Measurements from ENCODE around the gene PLXNC1. TPM values are rescaled to one million over a fixed set of nuclear protein-coding genes. Genes with fewer than 3 reads are reported as not detected.

Gene PLXNC1
- total and polyA plus RNA-seq, 8 donors: 0.40 to 16.5 (median 2.6) TPM

DNA sequence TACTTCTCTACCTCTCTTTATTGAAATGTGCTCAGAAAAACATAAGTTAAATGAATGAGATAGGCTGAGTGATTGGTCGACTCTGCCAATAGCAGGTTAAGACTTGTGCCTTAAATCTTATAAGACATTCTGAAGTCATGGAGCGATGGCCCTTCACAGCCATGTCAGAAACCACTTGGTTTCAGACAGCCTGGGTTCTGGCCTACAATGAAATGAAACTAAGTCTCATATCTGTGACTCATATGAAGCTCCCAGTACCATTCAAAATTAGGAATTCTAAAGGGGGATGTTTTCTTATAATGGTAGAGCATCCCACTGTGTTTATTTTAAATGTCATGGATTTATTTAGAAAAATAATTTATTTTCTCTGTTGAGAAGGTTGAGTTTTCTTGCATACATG, 42.6 kb downstream of the PLXNC1 start:
- Histone ChIP-seq H3K4me1 (peaks cover 0 to 10% (median 0%) of the 10 kb centered on the region in 4 donors), H3K27me3 (no peaks in the 10 kb centered on the region), H3K9me3 (no peaks in the 10 kb centered on the region), H3K27ac (no peak overlapping the region), H3K4me3 (no peak overlapping the region), H3K36me3 (no peaks in the 10 kb centered on the region)
- WGBS, 5 donors: 96 to 100% (median 98%) methylated on average over 2 of the region's 2 CpGs
- TF ChIP-seq POLR2AphosphoS5 (IDR thresholded peaks at IDR 0.05) (no peak), POLR2A (IDR thresholded peaks at IDR 0.05) (no peak), EP300 (IDR thresholded peaks at IDR 0.05) (no peak), CTCF (IDR thresholded peaks at IDR 0.05) (no peak)
- intact Hi-C loops (cut with DNase I; ENCODE audit: low total_unique reads): no loop called here
- no peak for DNase-seq

GRCh38 chr12:94191811-94192210, 43.4 kb downstream of the PLXNC1 start:
- Histone ChIP-seq H3K9me3 (no peaks in the 10 kb centered on the region), H3K27me3 (no peaks in the 10 kb centered on the region), H3K27ac (no peak overlapping the region), H3K4me1 (peaks cover 0 to 9% (median 0%) of the 10 kb centered on the region in 4 donors), H3K36me3 (no peaks in the 10 kb centered on the region), H3K4me3 (no peak overlapping the region)
- intact Hi-C loops (cut with DNase I; ENCODE audit: low total_unique reads): no loop called here
- TF ChIP-seq CTCF (IDR thresholded peaks at IDR 0.05): no peak
- TF ChIP-seq POLR2AphosphoS5 (IDR thresholded peaks at IDR 0.05): no peak
- TF ChIP-seq POLR2A (IDR thresholded peaks at IDR 0.05): no peak
- no peak for TF ChIP-seq EP300 (IDR thresholded peaks at IDR 0.05)
- no peak for DNase-seq
- 85 to 97% (median 94%) methylated on average over 1 of the region's 1 CpG for WGBS, 5 donors

GRCh38 chr12:94192506-94192905, 44.1 kb downstream of the PLXNC1 start:
- no peak for TF ChIP-seq EP300 (IDR thresholded peaks at IDR 0.05)
- no peak for TF ChIP-seq POLR2AphosphoS5 (IDR thresholded peaks at IDR 0.05)
- no peak for TF ChIP-seq CTCF (IDR thresholded peaks at IDR 0.05)
- no peak for TF ChIP-seq POLR2A (IDR thresholded peaks at IDR 0.05)
- Histone ChIP-seq H3K27ac (no peak overlapping the region), H3K9me3 (no peaks in the 10 kb centered on the region), H3K4me1 (peaks cover 0 to 2% (median 0%) of the 10 kb centered on the region in 4 donors), H3K36me3 (no peaks in the 10 kb centered on the region), H3K27me3 (no peaks in the 10 kb centered on the region), H3K4me3 (no peak overlapping the region)
- intact Hi-C loops (cut with DNase I; ENCODE audit: low total_unique reads): no loop called here
- DNase-seq: no peak

DNA sequence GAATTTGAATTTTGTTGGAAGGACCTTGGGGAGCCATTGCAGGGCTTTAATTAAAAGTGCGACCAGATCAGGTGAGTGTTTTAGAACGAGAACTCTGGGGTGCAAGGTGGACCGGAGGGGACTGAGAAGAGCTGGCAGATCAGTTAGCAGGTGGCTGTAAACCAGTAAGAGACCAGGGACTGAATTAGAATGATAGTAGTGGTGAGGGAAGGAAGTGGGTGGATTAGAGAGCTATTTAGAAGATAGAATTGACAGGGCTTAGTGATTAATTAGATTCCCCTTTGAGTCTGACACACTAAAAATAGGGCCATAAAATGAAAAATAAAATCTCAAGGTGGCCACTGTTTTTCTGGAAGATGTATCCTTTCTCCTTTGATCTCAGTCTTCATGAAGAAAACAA, 44.8 kb downstream of the PLXNC1 start:
- Histone ChIP-seq H3K9me3 (no peaks in the 10 kb centered on the region), H3K4me1 (no peaks in the 10 kb centered on the region), H3K27me3 (no peaks in the 10 kb centered on the region), H3K36me3 (no peaks in the 10 kb centered on the region), H3K27ac (no peak overlapping the region), H3K4me3 (no peak overlapping the region)
- intact Hi-C loops (cut with DNase I; ENCODE audit: low total_unique reads): no loop called here
- TF ChIP-seq POLR2AphosphoS5 (IDR thresholded peaks at IDR 0.05) (no peak), POLR2A (IDR thresholded peaks at IDR 0.05) (no peak), EP300 (IDR thresholded peaks at IDR 0.05) (no peak), CTCF (IDR thresholded peaks at IDR 0.05) (no peak)
- WGBS, 5 donors: 80 to 90% (median 81%) methylated on average over 3 of the region's 3 CpGs
- no peak for DNase-seq
